Thyroid gland (tissue), 4 donors: ENCODE results near the gene FAM53B. TPM values are rescaled to one million over a fixed set of nuclear protein-coding genes. Genes with fewer than 3 reads are reported as not detected.

Source experiments
- DNase-seq, 2 donors: peaks; one replicate each; pipeline ENCODE4 v3.0.0-alpha.2; 2019
- H3K27ac ChIP-seq, 3 donors: fragments of 200-600 bp; sonication (generic); 1 replicate in 2 of 3; 2 replicates in 1 of 3; pipeline ENCODE4 v1.5.1; 2016 to 2019; ENCODE audit warnings: mild to moderate bottlenecking in 1 of 3, moderate library complexity in 1 of 3
- H3K27me3 ChIP-seq: fragments of 200-600 bp; sonication (generic); one replicate; pipeline ENCODE4 v1.5.1; 2019
- H3K36me3 ChIP-seq, 2 donors: fragments of 200-600 bp; sonication (generic); one replicate each; pipeline ENCODE4 v1.5.1; 2016 to 2019
- H3K4me1 ChIP-seq, 2 donors: fragments of 200-600 bp; sonication (generic); one replicate each; pipeline ENCODE4 v1.5.1; 2017 to 2019
- H3K4me3 ChIP-seq, 3 donors: fragments of 200-600 bp; sonication (generic); replicated peaks in 1 of 3; 1 replicate in 2 of 3; 2 replicates in 1 of 3; pipeline ENCODE4 v1.5.1; 2016; ENCODE audit warnings: mild to moderate bottlenecking in 1 of 3
- H3K9me3 ChIP-seq: fragments of 200-600 bp; sonication (generic); one replicate; pipeline ENCODE4 v1.5.1; 2017
- POLR2A ChIP-seq, 2 donors: fragments of 450-650 bp; IDR thresholded peaks; one replicate each; pipeline ENCODE4 v1.6.1; 2017; ENCODE audit warnings: antibody characterized with exemption in 2 of 2, mild to moderate bottlenecking in 2 of 2, moderate library complexity in 1 of 2
- WGBS, 2 donors: methylation state at CpG; one replicate each; pipeline ENCODE4 v1.1.5; 2017; 5-methylcytosine and 5-hydroxymethylcytosine counted together
- intact Hi-C: fragments of 100-400 bp; cut with DNase I; formaldehyde crosslinking; loops from one replicate; pipeline ENCODE4 v1.15.1; 2023
- total RNA-seq, 4 donors: library from RNA; depleted of rRNA; stranded (reverse); fragments of >200 nt; gene quantifications; one replicate each; pipeline ENCODE4 v1.2.3, GENCODE V29; 2016
- TF ChIP-seq, protein P1 (sequence below), 6 experiments: fragments of 200-600 bp in 3 of 6; fragments of 450-650 bp in 3 of 6; sonication (generic) in 3 of 6; IDR thresholded peaks; one replicate each; pipeline ENCODE4 v1.5.1; 2016 to 2019; ENCODE audit warnings: antibody characterized with exemption in 6 of 6, mild to moderate bottlenecking in 2 of 6, inconsistent platforms in 1 of 6, moderate library complexity in 1 of 6

FAM53B gene
- total RNA-seq, 4 donors from 2014 or later, result 37.6 to 96.3 (median 80.4) TPM

- intact Hi-C loops, result no loop called here
- no peak for DNase-seq
Observed at GRCh38 chr10:124596116-124596785, 147.9 kb downstream of the FAM53B start.

DNA sequence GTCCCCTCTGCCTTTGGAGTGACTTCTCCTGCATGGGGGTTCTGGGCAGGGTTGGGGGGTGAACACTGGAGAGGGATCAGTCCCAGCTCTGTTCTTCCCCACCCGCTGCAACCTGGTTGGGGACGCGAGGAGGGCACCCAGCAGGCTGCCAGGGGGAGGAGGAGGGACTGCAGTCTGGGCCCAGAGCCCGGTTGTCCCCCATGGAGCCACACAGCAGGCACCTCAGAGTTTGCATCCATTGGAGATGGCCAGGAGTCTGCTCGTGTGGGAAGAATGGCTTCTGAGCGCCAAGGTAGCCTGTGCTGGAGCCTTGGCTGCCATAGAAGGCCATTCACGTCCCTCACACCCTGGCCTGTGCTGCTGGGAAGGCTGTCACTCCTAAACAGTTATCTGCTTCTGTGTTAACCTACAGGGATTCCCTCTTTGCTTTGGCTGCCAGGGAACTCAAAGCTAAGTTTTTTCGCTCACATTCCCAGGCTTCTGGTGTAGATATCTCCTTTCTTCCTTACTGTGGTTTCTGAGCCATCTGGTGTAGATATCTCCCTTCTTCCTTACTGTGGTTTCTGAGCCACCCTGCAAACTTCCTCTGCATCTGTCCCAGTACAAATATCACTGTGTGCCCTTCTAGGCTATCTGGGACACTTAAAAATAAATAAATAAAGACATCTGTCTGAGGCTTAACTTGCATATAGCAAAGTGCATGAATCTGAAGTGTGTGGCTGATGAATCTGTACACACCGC lies 148.9 kb downstream of the FAM53B start:
- Histone ChIP-seq H3K36me3 (no peaks in the 10 kb centered on the region), H3K9me3 (no peaks in the 10 kb centered on the region), H3K27ac (peak overlapping the region in 1 of 3 donors; percentile 10), H3K4me1 (peaks cover 17 to 21% of the 10 kb centered on the region in 2 donors), H3K27me3 (no peaks in the 10 kb centered on the region), H3K4me3 (no peak overlapping the region)
- TF ChIP-seq POLR2A (IDR thresholded peaks at IDR 0.05), result no peak
- TF ChIP-seq, protein P1, sequence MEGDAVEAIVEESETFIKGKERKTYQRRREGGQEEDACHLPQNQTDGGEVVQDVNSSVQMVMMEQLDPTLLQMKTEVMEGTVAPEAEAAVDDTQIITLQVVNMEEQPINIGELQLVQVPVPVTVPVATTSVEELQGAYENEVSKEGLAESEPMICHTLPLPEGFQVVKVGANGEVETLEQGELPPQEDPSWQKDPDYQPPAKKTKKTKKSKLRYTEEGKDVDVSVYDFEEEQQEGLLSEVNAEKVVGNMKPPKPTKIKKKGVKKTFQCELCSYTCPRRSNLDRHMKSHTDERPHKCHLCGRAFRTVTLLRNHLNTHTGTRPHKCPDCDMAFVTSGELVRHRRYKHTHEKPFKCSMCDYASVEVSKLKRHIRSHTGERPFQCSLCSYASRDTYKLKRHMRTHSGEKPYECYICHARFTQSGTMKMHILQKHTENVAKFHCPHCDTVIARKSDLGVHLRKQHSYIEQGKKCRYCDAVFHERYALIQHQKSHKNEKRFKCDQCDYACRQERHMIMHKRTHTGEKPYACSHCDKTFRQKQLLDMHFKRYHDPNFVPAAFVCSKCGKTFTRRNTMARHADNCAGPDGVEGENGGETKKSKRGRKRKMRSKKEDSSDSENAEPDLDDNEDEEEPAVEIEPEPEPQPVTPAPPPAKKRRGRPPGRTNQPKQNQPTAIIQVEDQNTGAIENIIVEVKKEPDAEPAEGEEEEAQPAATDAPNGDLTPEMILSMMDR (IDR thresholded peaks at IDR 0.05), result no peak
- intact Hi-C loops, result no loop called here
- no peak for DNase-seq
- 95 to 98% methylated on average over 6 to 9 of the region's 9 CpGs for WGBS, 2 donors

More at GRCh38 chr10:124596116-124596785, 147.9 kb downstream of the FAM53B start:
- Histone ChIP-seq H3K4me3 (no peak overlapping the region), H3K36me3 (no peaks in the 10 kb centered on the region), H3K27ac (no peak overlapping the region), H3K27me3 (no peaks in the 10 kb centered on the region), H3K9me3 (no peaks in the 10 kb centered on the region), H3K4me1 (peaks cover 17 to 21% of the 10 kb centered on the region in 2 donors)
- WGBS, 2 donors, result 86 to 90% methylated on average over 17 to 18 of the region's 18 CpGs
- TF ChIP-seq POLR2A (IDR thresholded peaks at IDR 0.05), result no peak
- TF ChIP-seq, protein P1 (IDR thresholded peaks at IDR 0.05), result no peak

GRCh38 chr10:124594240-124594639 lies 149.9 kb downstream of the FAM53B start:
- Histone ChIP-seq H3K27ac (no peak overlapping the region), H3K27me3 (no peaks in the 10 kb centered on the region), H3K4me1 (peaks cover 17 to 24% of the 10 kb centered on the region in 2 donors), H3K9me3 (no peaks in the 10 kb centered on the region), H3K4me3 (no peak overlapping the region), H3K36me3 (no peaks in the 10 kb centered on the region)
- TF ChIP-seq POLR2A (IDR thresholded peaks at IDR 0.05), result no peak
- TF ChIP-seq, protein P1 (IDR thresholded peaks at IDR 0.05), result no peak
- intact Hi-C loops, result no loop called here
- DNase-seq, result no peak
- 89 to 94% methylated on average over 6 of the region's 6 CpGs for WGBS, 2 donors

GRCh38 chr10:124593431-124593985 lies 150.7 kb downstream of the FAM53B start:
- H3K4me3 ChIP-seq, result no peak overlapping the region
- H3K9me3 ChIP-seq, result no peaks in the 10 kb centered on the region
- peak; percentile 44 to 52 for DNase-seq
- WGBS, 2 donors, result 76 to 91% methylated on average over 7 to 14 of the region's 17 CpGs
- H3K27me3 ChIP-seq, result no peaks in the 10 kb centered on the region
- peaks cover 22 to 32% of the 10 kb centered on the region in 2 donors for H3K4me1 ChIP-seq
- H3K27ac ChIP-seq, result peak overlapping the region in 1 of 3 donors; percentile 70
- no peaks in the 10 kb centered on the region for H3K36me3 ChIP-seq
- intact Hi-C loops, result no loop called here
- TF ChIP-seq, protein P1 (IDR thresholded peaks at IDR 0.05), result no peak
- TF ChIP-seq POLR2A (IDR thresholded peaks at IDR 0.05), result no peak
